Measurements from ENCODE around the gene SUSD6.

GRCh38 chr14:69570836-69571330, 40.5 kb upstream of the SUSD6 start:
- TF ChIP-seq CTCF (IDR thresholded peaks at IDR 0.05; ENCODE audit: low read length): no peak
- TF ChIP-seq EZH2phosphoT487 (IDR thresholded peaks at IDR 0.05; ENCODE audit: low read length): no peak

Data from MM.1S (cell line).